ENCODE data around the gene IFNAR1.

The IFNAR1 gene

GRCh38 chr21:33324291-33325221, at the start of gene IFNAR1:
IFNAR1 (plus strand) TSS chr21:33324970; CDS start chr21:33325056, 86 bp downstream.
- DNase-seq (ENCODE audit: low read depth) = peak; percentile 97

GRCh38 chr21:33278721-33279120, 46.0 kb upstream of the IFNAR1 start:
- DNase-seq (ENCODE audit: low read depth) = no peak

- DNase-seq (ENCODE audit: low read depth) = no peak
Measured at GRCh38 chr21:33279330-33279820, 45.4 kb upstream of the IFNAR1 start.

GRCh38 chr21:33281096-33281652, 43.6 kb upstream of the IFNAR1 start:
- DNase-seq (ENCODE audit: low read depth) = no peak

GRCh38 chr21:33283203-33283602, 41.6 kb upstream of the IFNAR1 start:
- no peak for DNase-seq (ENCODE audit: low read depth)

GRCh38 chr21:33286076-33286475, 38.7 kb upstream of the IFNAR1 start:
- DNase-seq (ENCODE audit: low read depth) = no peak

- DNase-seq (ENCODE audit: low read depth) = no peak
Measured at GRCh38 chr21:33286600-33287456, 37.9 kb upstream of the IFNAR1 start.

GRCh38 chr21:33289199-33289819, 35.5 kb upstream of the IFNAR1 start:
- no peak for DNase-seq (ENCODE audit: low read depth)

- no peak for DNase-seq (ENCODE audit: low read depth)
Measured at GRCh38 chr21:33290441-33290840, 34.3 kb upstream of the IFNAR1 start.

- no peak for DNase-seq (ENCODE audit: low read depth)
Measured at GRCh38 chr21:33291686-33292085, 33.1 kb upstream of the IFNAR1 start.

GRCh38 chr21:33292724-33293123, 32.0 kb upstream of the IFNAR1 start:
- DNase-seq (ENCODE audit: low read depth) = no peak

GRCh38 chr21:33293136-33293535, 31.6 kb upstream of the IFNAR1 start:
- DNase-seq (ENCODE audit: low read depth) = no peak

GRCh38 chr21:33293811-33294216, 31.0 kb upstream of the IFNAR1 start:
- no peak for DNase-seq (ENCODE audit: low read depth)

- no peak for DNase-seq (ENCODE audit: low read depth)
Measured at GRCh38 chr21:33296156-33296555, 28.6 kb upstream of the IFNAR1 start.

GRCh38 chr21:33299181-33299752, 25.5 kb upstream of the IFNAR1 start:
- no peak for DNase-seq (ENCODE audit: low read depth)

- no peak for DNase-seq (ENCODE audit: low read depth)
Measured at GRCh38 chr21:33300701-33301631, 23.8 kb upstream of the IFNAR1 start.

GRCh38 chr21:33301632-33302002, 23.2 kb upstream of the IFNAR1 start:
- no peak for DNase-seq (ENCODE audit: low read depth)

- no peak for DNase-seq (ENCODE audit: low read depth)
Measured at GRCh38 chr21:33302055-33302454, 22.7 kb upstream of the IFNAR1 start.

GRCh38 chr21:33302796-33303195, 22.0 kb upstream of the IFNAR1 start:
- no peak for DNase-seq (ENCODE audit: low read depth)

GRCh38 chr21:33305344-33305671, 19.5 kb upstream of the IFNAR1 start:
- no peak for DNase-seq (ENCODE audit: low read depth)

GRCh38 chr21:33305938-33306337, 18.8 kb upstream of the IFNAR1 start:
- DNase-seq (ENCODE audit: low read depth) = no peak
